ENCODE results near the gene SH3PXD2B. TPM values are rescaled to one million over a fixed set of nuclear protein-coding genes. Genes with fewer than 3 reads are reported as not detected.

The SH3PXD2B gene
- total RNA-seq, 1 experiment from 2014 or later = 12.9 TPM

GRCh38 chr5:172442592-172442991, 11.7 kb downstream of the SH3PXD2B start:
- DNase-seq = no peak
- Histone ChIP-seq H3K4me3 (ENCODE audit: low read depth, low read length) (no peak overlapping the region), H3K27me3 (replicated peaks; ENCODE audit: control insufficient read depth, insufficient read depth, low read length) (no peaks in the 10 kb centered on the region), H3K9me3 (no peaks in the 10 kb centered on the region), H3K4me1 (no peaks in the 10 kb centered on the region), H3K36me3 (ENCODE audit: control insufficient read depth, insufficient read depth, low read length) (no peaks in the 10 kb centered on the region)
- no peaks in the 10 kb centered on the region for H3K27me3 Mint-ChIP-seq (ENCODE audit: insufficient read depth, unreplicated experiment)
- H3K4me1 Mint-ChIP-seq (ENCODE audit: low read depth, unreplicated experiment) = peaks cover 8% of the 10 kb centered on the region
- no peak for TF ChIP-seq CTCF (IDR thresholded peaks at IDR 0.05; ENCODE audit: insufficient read depth in 1 of 2, low read depth in 1 of 2, low read length in 1 of 2, severe bottlenecking in 1 of 2, unreplicated experiment in 1 of 2)
- no peaks in the 10 kb centered on the region for H3K9me3 Mint-ChIP-seq (ENCODE audit: unreplicated experiment)
- no peak overlapping the region for H3K4me3 Mint-ChIP-seq (ENCODE audit: unreplicated experiment)
- POLR2A ChIA-PET = no interaction called here
- no peak overlapping the region for H3K27ac Mint-ChIP-seq (ENCODE audit: unreplicated experiment)
- no peaks in the 10 kb centered on the region for H3K36me3 Mint-ChIP-seq (ENCODE audit: insufficient read depth, unreplicated experiment)
- CTCF ChIA-PET = no interaction called here
- intact Hi-C loops (cut with micrococcal nuclease; ENCODE audit: unreplicated experiment) = no loop called here
- no TSS peak for BruUV-seq (replicated peaks)

- Mint-ChIP-seq H3K9me3 (ENCODE audit: unreplicated experiment) (no peaks in the 10 kb centered on the region), H3K36me3 (ENCODE audit: insufficient read depth, unreplicated experiment) (no peaks in the 10 kb centered on the region), H3K27me3 (ENCODE audit: insufficient read depth, unreplicated experiment) (no peaks in the 10 kb centered on the region), H3K4me1 (ENCODE audit: low read depth, unreplicated experiment) (peaks cover 8% of the 10 kb centered on the region), H3K4me3 (ENCODE audit: unreplicated experiment) (no peak overlapping the region), H3K27ac (ENCODE audit: unreplicated experiment) (no peak overlapping the region)
- Histone ChIP-seq H3K4me3 (ENCODE audit: low read depth, low read length) (no peak overlapping the region), H3K36me3 (ENCODE audit: control insufficient read depth, insufficient read depth, low read length) (no peaks in the 10 kb centered on the region), H3K9me3 (no peaks in the 10 kb centered on the region), H3K4me1 (no peaks in the 10 kb centered on the region), H3K27me3 (replicated peaks; ENCODE audit: control insufficient read depth, insufficient read depth, low read length) (no peaks in the 10 kb centered on the region)
- ChIA-PET POLR2A (no interaction called here), CTCF (no interaction called here)
- DNase-seq = no peak
- intact Hi-C loops (cut with micrococcal nuclease; ENCODE audit: unreplicated experiment) = no loop called here
- TF ChIP-seq CTCF (IDR thresholded peaks at IDR 0.05; ENCODE audit: insufficient read depth in 1 of 2, low read depth in 1 of 2, low read length in 1 of 2, severe bottlenecking in 1 of 2, unreplicated experiment in 1 of 2) = no peak
- BruUV-seq (replicated peaks) = no TSS peak
Measured at GRCh38 chr5:172441262-172441751, 13.0 kb downstream of the SH3PXD2B start.

- H3K27ac Mint-ChIP-seq (ENCODE audit: unreplicated experiment) = no peak overlapping the region
- Histone ChIP-seq H3K4me1 (no peaks in the 10 kb centered on the region), H3K27me3 (replicated peaks; ENCODE audit: control insufficient read depth, insufficient read depth, low read length) (no peaks in the 10 kb centered on the region), H3K9me3 (no peaks in the 10 kb centered on the region), H3K4me3 (ENCODE audit: low read depth, low read length) (no peak overlapping the region), H3K36me3 (ENCODE audit: control insufficient read depth, insufficient read depth, low read length) (no peaks in the 10 kb centered on the region)
- no TSS peak for BruUV-seq (replicated peaks)
- no peak for TF ChIP-seq CTCF (IDR thresholded peaks at IDR 0.05; ENCODE audit: insufficient read depth in 1 of 2, low read depth in 1 of 2, low read length in 1 of 2, severe bottlenecking in 1 of 2, unreplicated experiment in 1 of 2)
- no peaks in the 10 kb centered on the region for H3K9me3 Mint-ChIP-seq (ENCODE audit: unreplicated experiment)
- DNase-seq = no peak
- ChIA-PET CTCF (no interaction called here), POLR2A (no interaction called here)
- peaks cover 8% of the 10 kb centered on the region for H3K4me1 Mint-ChIP-seq (ENCODE audit: low read depth, unreplicated experiment)
- H3K36me3 Mint-ChIP-seq (ENCODE audit: insufficient read depth, unreplicated experiment) = no peaks in the 10 kb centered on the region
- no peaks in the 10 kb centered on the region for H3K27me3 Mint-ChIP-seq (ENCODE audit: insufficient read depth, unreplicated experiment)
- intact Hi-C loops (cut with micrococcal nuclease; ENCODE audit: unreplicated experiment) = no loop called here
- H3K4me3 Mint-ChIP-seq (ENCODE audit: unreplicated experiment) = no peak overlapping the region
Measured at GRCh38 chr5:172440486-172440885, 13.8 kb downstream of the SH3PXD2B start.
